Measurements from ENCODE around the gene ARFGAP3. TPM values are rescaled to one million over a fixed set of nuclear protein-coding genes. Genes with fewer than 3 reads are reported as not detected.

Gene ARFGAP3
- total RNA-seq, 1 donor from 2014 or later: 29.3 TPM

DNA sequence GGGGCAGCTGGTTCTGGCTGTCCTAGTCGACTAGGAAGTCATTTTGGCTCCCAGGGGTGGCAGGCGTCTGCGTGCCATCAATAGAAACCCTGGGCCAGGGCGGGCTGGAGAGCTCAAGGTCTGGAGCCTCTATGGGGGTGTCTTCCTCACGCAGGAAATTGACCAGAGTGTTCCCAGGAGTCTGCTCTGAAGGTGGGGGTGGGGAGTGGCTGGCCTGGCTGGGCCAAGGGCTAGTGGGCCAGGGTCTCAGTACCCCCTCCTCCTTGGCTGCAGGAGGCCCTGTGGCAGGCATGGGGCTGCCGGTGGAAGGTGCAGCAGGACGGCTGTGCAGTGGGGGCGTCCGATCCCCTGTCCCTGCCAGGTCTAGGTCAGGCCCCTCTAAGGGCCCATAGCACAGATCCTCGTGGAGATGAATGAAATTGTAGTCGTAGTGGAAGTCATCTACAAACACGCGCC is 64.6 kb downstream of the ARFGAP3 start:
- H3K4me3 Mint-ChIP-seq: no peak overlapping the region
- no peak overlapping the region for H3K27ac Mint-ChIP-seq
- no peaks in the 10 kb centered on the region for H3K4me1 Mint-ChIP-seq (ENCODE audit: unreplicated experiment)
- no peak for DNase-seq (ENCODE audit: extremely low spot score, unreplicated experiment)
- H3K9me3 Mint-ChIP-seq: no peaks in the 10 kb centered on the region
- no peaks in the 10 kb centered on the region for H3K27me3 Mint-ChIP-seq
- TF ChIP-seq, protein P1, sequence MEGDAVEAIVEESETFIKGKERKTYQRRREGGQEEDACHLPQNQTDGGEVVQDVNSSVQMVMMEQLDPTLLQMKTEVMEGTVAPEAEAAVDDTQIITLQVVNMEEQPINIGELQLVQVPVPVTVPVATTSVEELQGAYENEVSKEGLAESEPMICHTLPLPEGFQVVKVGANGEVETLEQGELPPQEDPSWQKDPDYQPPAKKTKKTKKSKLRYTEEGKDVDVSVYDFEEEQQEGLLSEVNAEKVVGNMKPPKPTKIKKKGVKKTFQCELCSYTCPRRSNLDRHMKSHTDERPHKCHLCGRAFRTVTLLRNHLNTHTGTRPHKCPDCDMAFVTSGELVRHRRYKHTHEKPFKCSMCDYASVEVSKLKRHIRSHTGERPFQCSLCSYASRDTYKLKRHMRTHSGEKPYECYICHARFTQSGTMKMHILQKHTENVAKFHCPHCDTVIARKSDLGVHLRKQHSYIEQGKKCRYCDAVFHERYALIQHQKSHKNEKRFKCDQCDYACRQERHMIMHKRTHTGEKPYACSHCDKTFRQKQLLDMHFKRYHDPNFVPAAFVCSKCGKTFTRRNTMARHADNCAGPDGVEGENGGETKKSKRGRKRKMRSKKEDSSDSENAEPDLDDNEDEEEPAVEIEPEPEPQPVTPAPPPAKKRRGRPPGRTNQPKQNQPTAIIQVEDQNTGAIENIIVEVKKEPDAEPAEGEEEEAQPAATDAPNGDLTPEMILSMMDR (conservative IDR thresholded peaks at IDR 0.05): no peak
- H3K36me3 Mint-ChIP-seq: no peaks in the 10 kb centered on the region

DNA sequence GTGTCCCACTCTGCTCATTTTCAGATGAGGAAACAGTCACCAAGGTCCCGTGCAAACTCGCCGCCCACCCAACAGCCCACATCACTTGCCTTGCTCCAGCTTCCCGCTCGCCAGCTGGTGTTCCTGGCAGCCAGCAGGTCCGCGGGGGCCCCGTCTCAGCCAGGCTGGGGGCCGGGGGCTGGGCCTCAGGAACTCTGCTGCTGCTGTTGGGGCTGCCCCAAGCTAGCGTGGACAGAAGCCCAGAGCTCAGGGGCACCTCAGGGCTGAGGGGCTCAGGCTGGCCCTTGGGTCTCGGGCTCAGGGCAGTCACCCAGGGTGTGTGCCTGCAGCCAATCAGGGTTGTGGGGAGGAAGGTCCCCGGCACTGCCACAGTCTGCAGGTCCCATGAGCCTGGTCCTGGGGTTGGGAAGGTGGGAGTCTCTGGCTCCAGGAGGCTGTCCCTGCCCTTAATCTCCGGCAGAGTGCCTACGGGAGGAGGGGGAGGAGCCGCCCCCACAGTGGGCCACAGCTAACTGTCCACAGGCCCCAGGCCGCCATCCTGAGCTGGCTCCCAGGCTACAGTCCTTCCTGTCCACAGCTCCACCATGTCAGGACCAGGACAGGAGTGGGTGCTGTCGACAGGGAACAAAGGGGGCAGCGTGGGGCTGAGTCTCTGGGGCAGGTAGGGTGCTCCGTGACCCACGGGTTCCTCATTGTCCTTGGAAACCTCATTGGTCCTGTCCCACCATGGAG is 65.2 kb downstream of the ARFGAP3 start:
- Mint-ChIP-seq H3K27ac (no peak overlapping the region), H3K4me1 (ENCODE audit: unreplicated experiment) (no peaks in the 10 kb centered on the region), H3K4me3 (no peak overlapping the region), H3K9me3 (no peaks in the 10 kb centered on the region), H3K27me3 (no peaks in the 10 kb centered on the region), H3K36me3 (no peaks in the 10 kb centered on the region)
- TF ChIP-seq, protein P1 (conservative IDR thresholded peaks at IDR 0.05): no peak
- no peak for DNase-seq (ENCODE audit: extremely low spot score, unreplicated experiment)

DNA sequence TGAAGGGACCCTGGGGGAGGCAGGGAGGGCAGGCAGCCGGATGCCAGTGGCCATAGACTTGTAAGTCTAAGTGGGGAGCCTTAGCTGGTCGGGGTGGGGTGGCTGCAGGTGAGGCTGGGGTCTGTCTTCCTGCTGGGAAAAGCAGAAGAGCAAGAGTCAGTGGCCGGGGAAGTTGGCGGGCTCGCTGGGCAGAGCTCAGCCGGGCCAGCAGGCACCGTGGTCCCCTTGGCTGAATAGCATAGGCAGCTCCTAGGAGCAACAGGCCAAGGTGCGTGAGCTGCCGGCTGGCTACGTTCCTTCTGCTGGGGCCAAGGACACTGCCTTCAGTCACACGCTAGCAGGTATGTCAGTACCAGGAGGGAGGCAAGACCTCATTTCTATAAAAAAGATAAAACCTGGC is 68.6 kb downstream of the ARFGAP3 start:
- no peaks in the 10 kb centered on the region for H3K36me3 Mint-ChIP-seq
- TF ChIP-seq, protein P1 (conservative IDR thresholded peaks at IDR 0.05): no peak
- DNase-seq (ENCODE audit: extremely low spot score, unreplicated experiment): no peak
- H3K9me3 Mint-ChIP-seq: no peaks in the 10 kb centered on the region
- H3K27me3 Mint-ChIP-seq: no peaks in the 10 kb centered on the region
- no peaks in the 10 kb centered on the region for H3K4me1 Mint-ChIP-seq (ENCODE audit: unreplicated experiment)
- no peak overlapping the region for H3K27ac Mint-ChIP-seq
- H3K4me3 Mint-ChIP-seq: no peak overlapping the region

GRCh38 chr22:42788021-42788420 is 69.1 kb downstream of the ARFGAP3 start:
- Mint-ChIP-seq H3K4me1 (ENCODE audit: unreplicated experiment) (no peaks in the 10 kb centered on the region), H3K36me3 (no peaks in the 10 kb centered on the region), H3K27ac (no peak overlapping the region), H3K4me3 (no peak overlapping the region), H3K9me3 (no peaks in the 10 kb centered on the region), H3K27me3 (no peaks in the 10 kb centered on the region)
- no peak for DNase-seq (ENCODE audit: extremely low spot score, unreplicated experiment)
- TF ChIP-seq, protein P1 (conservative IDR thresholded peaks at IDR 0.05): no peak

DNA sequence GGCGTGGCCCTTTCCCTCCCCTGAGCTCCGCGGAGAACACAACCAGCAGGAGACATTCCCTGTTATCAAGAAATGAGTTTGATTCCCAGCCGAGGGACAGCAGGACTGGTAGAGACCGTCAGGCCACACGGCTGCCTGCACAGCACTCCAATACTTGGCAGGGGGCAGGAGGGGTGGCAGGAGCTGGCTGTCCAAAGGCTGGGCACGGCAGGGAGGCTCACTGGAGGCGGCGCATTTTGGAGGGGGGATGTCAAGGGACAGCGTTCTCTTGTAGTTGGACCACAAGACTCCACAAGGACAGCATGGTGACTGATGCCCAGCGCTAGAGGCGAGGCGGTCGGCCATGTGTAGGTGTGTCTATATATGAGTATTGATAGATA is 69.7 kb downstream of the ARFGAP3 start:
- no peak overlapping the region for H3K27ac Mint-ChIP-seq
- no peak overlapping the region for H3K4me3 Mint-ChIP-seq
- DNase-seq (ENCODE audit: extremely low spot score, unreplicated experiment): no peak
- no peaks in the 10 kb centered on the region for H3K27me3 Mint-ChIP-seq
- TF ChIP-seq, protein P1 (conservative IDR thresholded peaks at IDR 0.05): no peak
- no peaks in the 10 kb centered on the region for H3K9me3 Mint-ChIP-seq
- H3K36me3 Mint-ChIP-seq: no peaks in the 10 kb centered on the region
- H3K4me1 Mint-ChIP-seq (ENCODE audit: unreplicated experiment): no peaks in the 10 kb centered on the region

All from type B pancreatic cell (in vitro differentiated cells).